HEK293T (cell line): Measurements from ENCODE around the gene TPCN1.

Experiments
- CTCF ChIA-PET: fragments of 350-600 bp; formaldehyde crosslinking; extraction: SDS; loops from one replicate; lab custom pipeline; 2021; ENCODE audit warnings: antibody characterized with exemption, inconsistent platforms; lab: Yijun Ruan, JAX
- POLR2A ChIA-PET: fragments of 350-600 bp; formaldehyde crosslinking; extraction: SDS; loops from one replicate; lab custom pipeline; 2020; ENCODE audit warnings: antibody characterized with exemption, inconsistent platforms; lab: Yijun Ruan, JAX
- DNase-seq: peaks from one replicate; pipeline ENCODE4 v3.0.0; 2012; ENCODE audit warnings: mixed read lengths; ENCODE audit errors: extremely low spot score
- ARNT ChIP-seq: fragments of 450-650 bp; IDR thresholded peaks from 2 replicates; pipeline ENCODE4 v1.6.1; 2017; ENCODE audit warnings: mild to moderate bottlenecking
- BHLHE40 ChIP-seq: fragments of 450-650 bp; IDR thresholded peaks from 2 replicates; pipeline ENCODE4 v1.6.1; 2016; ENCODE audit warnings: mild to moderate bottlenecking, moderate library complexity, borderline replicate concordance
- CTBP1 ChIP-seq: fragments of 450-650 bp; IDR thresholded peaks from 2 replicates; pipeline ENCODE4 v1.6.1; 2016; ENCODE audit warnings: borderline replicate concordance
- ELF4 ChIP-seq: fragments of 450-650 bp; IDR thresholded peaks from 2 replicates; pipeline ENCODE4 v1.6.1; 2017; ENCODE audit warnings: antibody characterized with exemption
- FOXA1 ChIP-seq: fragments of 450-650 bp; IDR thresholded peaks from 2 replicates; pipeline ENCODE4 v1.6.1; 2016; ENCODE audit warnings: mild to moderate bottlenecking
- FOXK2 ChIP-seq: fragments of 450-650 bp; IDR thresholded peaks from 2 replicates; pipeline ENCODE4 v1.6.1; 2016; ENCODE audit warnings: mild to moderate bottlenecking
- FOXM1 ChIP-seq: fragments of 450-650 bp; IDR thresholded peaks from 2 replicates; pipeline ENCODE4 v1.6.1; 2017; ENCODE audit warnings: mild to moderate bottlenecking, borderline replicate concordance
- HDGF ChIP-seq: fragments of 450-650 bp; IDR thresholded peaks from 2 replicates; pipeline ENCODE4 v1.6.1; 2017; ENCODE audit warnings: antibody characterized with exemption, borderline replicate concordance
- L3MBTL2 ChIP-seq: fragments of 450-650 bp; conservative IDR thresholded peaks from 2 replicates; pipeline ENCODE4 v1.6.1; 2016; ENCODE audit warnings: mild to moderate bottlenecking
- LEF1 ChIP-seq: fragments of 450-650 bp; IDR thresholded peaks from 2 replicates; pipeline ENCODE4 v1.6.1; 2017; ENCODE audit warnings: mild to moderate bottlenecking, borderline replicate concordance
- NFRKB ChIP-seq: fragments of 450-650 bp; IDR thresholded peaks from 2 replicates; pipeline ENCODE4 v1.6.1; 2016; ENCODE audit warnings: mild to moderate bottlenecking, moderate library complexity
- PKNOX1 ChIP-seq: fragments of 450-650 bp; IDR thresholded peaks from 2 replicates; pipeline ENCODE4 v1.6.1; 2016
- SP1 ChIP-seq: fragments of 450-650 bp; IDR thresholded peaks from 2 replicates; pipeline ENCODE4 v1.6.1; 2017
- SUZ12 ChIP-seq: fragments of 450-650 bp; IDR thresholded peaks from 2 replicates; pipeline ENCODE4 v1.6.1; 2016; ENCODE audit warnings: mild to moderate bottlenecking
- TARDBP ChIP-seq: fragments of 450-650 bp; IDR thresholded peaks from 2 replicates; pipeline ENCODE4 v1.6.1; 2016
- ZNF384 ChIP-seq: fragments of 450-650 bp; IDR thresholded peaks from 2 replicates; pipeline ENCODE4 v1.6.1; 2016

Gene TPCN1

GRCh38 chr12:113305281-113305856 is 84.1 kb downstream of the TPCN1 start:
- TF ChIP-seq PKNOX1 (no peak), SUZ12 (no peak), ELF4 (no peak), CTBP1 (no peak), FOXA1 (no peak), L3MBTL2 (no peak), FOXM1 (no peak), SP1 (no peak), FOXK2 (no peak), NFRKB (no peak), HDGF (no peak), ARNT (no peak), TARDBP (no peak), ZNF384 (no peak), LEF1 (no peak), BHLHE40 (no peak)
- DNase-seq: no peak
- POLR2A ChIA-PET: no interaction called here
- CTCF ChIA-PET: no interaction called here

GRCh38 chr12:113306382-113306781 is 85.1 kb downstream of the TPCN1 start:
- TF ChIP-seq ELF4 (no peak), CTBP1 (no peak), ZNF384 (no peak), TARDBP (no peak), BHLHE40 (no peak), ARNT (no peak), SP1 (no peak), L3MBTL2 (no peak)
- POLR2A ChIA-PET: no interaction called here

DNA sequence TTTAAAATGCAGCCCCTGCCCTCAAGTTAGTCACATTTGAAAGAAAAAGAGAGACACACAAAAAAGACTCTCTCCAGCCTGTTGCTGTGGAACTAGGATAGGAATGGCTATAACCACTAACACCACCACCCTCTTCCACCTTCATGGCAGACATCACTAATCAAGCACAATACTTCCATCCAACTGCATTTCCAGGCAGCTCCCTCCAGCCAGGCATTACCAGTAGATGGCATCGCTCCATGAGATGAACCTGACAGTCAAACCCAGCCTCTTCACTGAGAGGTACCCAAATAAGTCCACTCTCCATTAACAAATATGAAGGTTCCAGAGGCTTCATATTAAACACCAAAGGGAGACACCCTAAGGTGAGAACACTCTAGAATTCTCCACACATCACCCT is 89.2 kb downstream of the TPCN1 start:
- TF ChIP-seq NFRKB: no peak
- TF ChIP-seq PKNOX1: no peak
- TF ChIP-seq HDGF: no peak
- TF ChIP-seq TARDBP: no peak
- no peak for TF ChIP-seq ZNF384
- no peak for TF ChIP-seq L3MBTL2
- no peak for TF ChIP-seq FOXA1
- TF ChIP-seq ELF4: no peak
- TF ChIP-seq SP1: no peak
- no peak for TF ChIP-seq FOXM1
- no peak for TF ChIP-seq ARNT
- ChIA-PET POLR2A (interaction anchor here (1.3 kb wide), 1 partner anchor 112 kb away, joined by 3 read pairs; the partner anchor contains the start of gene SDSL), CTCF (no interaction called here)
- DNase-seq: no peak

More at GRCh38 chr12:113306382-113306781, 85.1 kb downstream of the TPCN1 start:
- DNase-seq: no peak
- CTCF ChIA-PET: no interaction called here

- ChIA-PET POLR2A (no interaction called here), CTCF (no interaction called here)
- no peak for DNase-seq
- no peak for TF ChIP-seq TARDBP
- TF ChIP-seq ARNT: no peak
- TF ChIP-seq BHLHE40: no peak
- no peak for TF ChIP-seq FOXK2
- no peak for TF ChIP-seq SUZ12
- TF ChIP-seq ELF4: no peak
- TF ChIP-seq ZNF384: no peak
- TF ChIP-seq NFRKB: no peak
- no peak for TF ChIP-seq HDGF
- no peak for TF ChIP-seq CTBP1
Observed at GRCh38 chr12:113314121-113314529, 92.9 kb downstream of the TPCN1 start.

DNA sequence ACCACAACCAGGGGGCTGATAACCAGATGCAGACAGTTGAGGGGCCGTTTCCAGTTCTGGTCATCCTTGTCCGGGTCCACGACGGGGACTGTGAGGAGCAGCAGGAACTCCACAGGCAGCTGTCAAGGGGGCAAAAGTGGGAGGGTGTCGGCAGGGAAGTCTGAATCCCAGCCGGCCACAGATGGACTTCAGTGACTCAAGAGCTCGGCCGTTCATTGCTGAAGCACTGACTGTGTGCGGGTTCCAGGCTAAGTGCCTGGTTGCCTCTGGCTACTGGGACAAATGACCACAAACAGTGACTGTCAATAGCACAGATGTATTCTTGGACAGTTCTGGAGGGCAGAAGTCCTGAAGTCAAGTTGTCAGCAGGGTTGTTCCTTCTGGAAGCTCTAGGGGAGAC is 94.1 kb downstream of the TPCN1 start:
- no peak for DNase-seq
- TF ChIP-seq CTBP1 (no peak), ARNT (no peak), BHLHE40 (no peak), SP1 (no peak), ELF4 (no peak), FOXM1 (no peak), SUZ12 (no peak), PKNOX1 (no peak), L3MBTL2 (no peak), NFRKB (no peak), FOXA1 (no peak), FOXK2 (no peak), LEF1 (no peak), TARDBP (no peak), HDGF (no peak), ZNF384 (no peak)
- CTCF ChIA-PET: interaction anchor here (0.9 kb wide), 1 partner anchor 162 kb away, joined by 3 read pairs; no protein-coding TSS in a partner anchor
- POLR2A ChIA-PET: no interaction called here

GRCh38 chr12:113316155-113316554 is 94.9 kb downstream of the TPCN1 start:
- POLR2A ChIA-PET: no interaction called here
- no peak for DNase-seq
- TF ChIP-seq HDGF (no peak), SP1 (no peak), FOXM1 (no peak), FOXK2 (no peak)
- CTCF ChIA-PET: interaction anchor here (0.6 to 0.9 kb wide), 2 partner anchors 39 to 163 kb away, joined by 3 read pairs; no protein-coding TSS in a partner anchor
